PC-9 (cell line): ENCODE results near the gene FAM81A.

ENCODE experiments used
- CTCF ChIP-seq: fragments of 200-600 bp; sonication (generic); conservative IDR thresholded peaks from 2 replicates; pipeline ENCODE4 v1.6.1; 2017; ENCODE audit warnings: mixed run types, antibody characterized with exemption, mild to moderate bottlenecking, moderate library complexity
- EZH2 ChIP-seq: fragments of 200-600 bp; sonication (generic); IDR thresholded peaks from 2 replicates; pipeline ENCODE4 v1.8.0; 2017; ENCODE audit warnings: antibody characterized with exemption, low read depth

- TF ChIP-seq CTCF, result no peak
- no peak for TF ChIP-seq EZH2
Measured at GRCh38 chr15:59410391-59410896, 27.5 kb upstream of the FAM81A start.
